ENCODE measurements around the gene CPLANE2.
"Not testable (repeated sequence)": the region's sequence is repeated elsewhere in the genome, so short reads cannot be mapped to it uniquely, and the experiment has no call there.

CPLANE2 gene, protein sequence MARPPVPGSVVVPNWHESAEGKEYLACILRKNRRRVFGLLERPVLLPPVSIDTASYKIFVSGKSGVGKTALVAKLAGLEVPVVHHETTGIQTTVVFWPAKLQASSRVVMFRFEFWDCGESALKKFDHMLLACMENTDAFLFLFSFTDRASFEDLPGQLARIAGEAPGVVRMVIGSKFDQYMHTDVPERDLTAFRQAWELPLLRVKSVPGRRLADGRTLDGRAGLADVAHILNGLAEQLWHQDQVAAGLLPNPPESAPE

DNA sequence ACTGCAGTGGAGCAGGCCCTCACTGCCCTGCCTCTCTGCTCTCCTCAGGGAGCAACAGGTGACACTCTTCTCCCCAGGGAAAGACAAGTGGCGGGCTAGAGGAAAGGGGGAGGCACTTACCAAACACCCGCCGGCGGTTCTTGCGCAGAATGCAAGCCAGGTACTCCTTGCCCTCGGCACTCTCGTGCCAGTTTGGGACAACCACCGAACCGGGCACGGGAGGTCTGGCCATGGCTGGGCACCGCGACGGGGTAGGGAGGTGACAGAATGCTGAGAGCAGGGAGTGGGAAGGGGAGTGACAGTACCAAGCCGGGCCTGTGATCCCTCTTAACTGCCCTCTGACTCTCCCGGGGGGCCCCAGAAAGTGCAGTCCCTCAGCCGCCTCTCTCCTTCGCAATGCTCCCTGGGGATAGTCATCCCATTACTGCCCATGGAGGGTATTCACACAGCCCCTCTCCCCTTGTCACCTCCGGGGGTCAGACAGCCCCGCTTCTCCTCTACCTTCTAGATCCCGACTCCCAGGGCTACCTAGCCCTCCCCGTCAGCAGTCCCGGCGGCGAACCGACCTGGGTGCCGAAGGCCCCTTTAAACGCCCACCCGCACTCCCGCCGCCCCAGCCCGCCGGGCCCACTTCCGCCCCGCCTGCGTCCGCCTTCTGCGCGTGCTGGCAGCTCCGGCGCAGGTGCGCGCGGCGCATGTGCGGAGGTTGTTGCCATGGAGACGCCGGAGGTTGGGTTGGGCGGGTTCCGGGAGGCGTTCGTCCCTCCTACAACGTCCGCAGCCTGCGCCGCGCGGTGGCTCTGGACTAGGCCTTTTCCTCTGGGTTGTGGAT is at the start of gene CPLANE2:
Gene CPLANE2 (minus strand): TSS at position 673 of the 832 bp plus-strand sequence. CDS start 441 bp downstream, at position 232.
- peak; percentile 91 for DNase-seq (ENCODE audit: low read depth, low spot score)

DNA sequence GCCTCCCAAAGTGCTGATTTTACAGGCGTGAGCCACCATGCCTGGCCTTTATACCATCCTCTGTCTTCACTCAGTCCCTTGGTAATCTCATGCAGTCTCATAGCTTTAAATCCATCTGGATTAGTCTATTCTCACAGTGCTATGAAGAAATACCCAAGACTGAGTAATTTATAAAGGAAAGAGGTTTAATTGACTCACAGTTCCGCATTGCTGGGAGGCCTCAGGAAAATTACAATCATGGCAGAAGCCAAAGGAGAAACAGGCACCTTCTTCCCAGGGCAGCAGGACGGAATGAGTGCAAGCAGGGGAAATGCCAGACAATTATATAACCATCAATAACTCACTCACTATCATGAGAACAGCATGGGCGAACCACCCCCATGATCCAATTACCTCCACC is 49.1 kb upstream of the CPLANE2 start:
- DNase-seq (ENCODE audit: low read depth, low spot score) = no peak

DNA sequence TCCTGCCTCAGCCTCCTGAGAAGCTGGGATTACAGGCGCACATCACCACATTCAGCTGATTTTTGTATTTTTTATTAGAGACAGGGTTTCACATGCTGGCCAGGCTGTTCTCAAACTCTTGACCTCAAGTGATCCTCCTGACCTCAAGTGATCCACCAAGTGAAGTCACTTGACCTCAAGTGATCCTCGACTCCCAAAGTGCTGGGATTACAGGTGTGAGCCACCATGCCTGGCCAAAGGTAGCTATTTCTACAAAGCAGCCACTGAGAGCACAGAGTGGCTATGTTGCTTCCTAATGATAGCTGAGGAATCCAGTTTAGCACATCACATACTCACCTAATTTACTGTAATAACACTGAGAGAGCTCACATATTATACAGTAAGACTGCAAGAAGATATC is 44.8 kb upstream of the CPLANE2 start:
- no peak for DNase-seq (ENCODE audit: low read depth, low spot score)

DNA sequence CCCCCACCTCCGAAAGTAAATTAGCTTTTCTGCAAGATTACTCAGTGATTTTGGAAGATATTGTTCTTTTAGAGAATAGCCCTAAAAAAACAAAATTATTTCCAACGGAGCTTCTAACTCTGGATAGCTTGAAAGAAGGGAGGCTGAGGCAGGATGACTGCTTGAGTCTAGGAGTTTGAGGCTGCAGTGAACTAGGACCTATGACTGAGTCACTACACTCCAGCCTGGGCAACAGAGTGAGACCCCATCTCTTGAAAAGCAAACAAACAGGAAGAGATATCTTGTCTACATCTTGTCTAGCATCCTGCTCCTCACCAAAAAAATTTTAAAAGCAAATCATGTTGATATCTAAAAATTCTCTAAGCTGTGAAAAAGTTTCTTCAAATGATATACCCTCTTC is 42.2 kb upstream of the CPLANE2 start:
- no peak for DNase-seq (ENCODE audit: low read depth, low spot score)

DNA sequence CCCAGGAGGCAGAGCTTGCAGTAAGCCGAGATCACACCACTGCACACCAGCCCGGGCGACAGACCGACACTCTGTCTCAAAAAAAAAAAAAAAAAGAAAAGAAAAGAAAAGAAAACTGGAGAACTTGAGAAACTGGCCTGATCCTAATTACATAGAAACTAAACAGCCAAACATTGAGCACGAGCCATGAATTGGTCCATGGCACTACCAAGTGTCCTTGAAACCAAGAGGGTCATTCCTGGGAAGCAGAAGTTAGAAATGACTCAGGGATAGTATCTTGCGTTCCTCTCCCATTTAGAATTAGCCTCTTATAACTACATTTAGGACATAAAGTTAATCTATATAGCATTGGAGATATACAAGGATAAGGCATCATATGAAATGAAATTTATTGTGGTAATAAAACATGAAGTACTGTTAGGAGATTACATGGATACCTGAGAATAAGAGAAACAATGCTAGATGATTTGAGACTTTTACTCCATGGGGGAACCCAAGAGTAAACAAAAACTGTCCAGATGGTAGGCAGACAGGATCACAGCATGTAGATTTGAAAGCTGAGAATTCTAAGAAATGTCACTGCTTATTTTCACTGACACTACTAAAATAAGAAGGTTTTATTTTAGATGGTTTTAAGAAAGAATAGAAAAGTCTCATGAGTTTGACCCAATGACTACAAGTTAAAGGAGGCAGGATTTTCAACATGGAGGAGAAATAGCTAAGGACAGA is 39.5 kb upstream of the CPLANE2 start:
- DNase-seq (ENCODE audit: low read depth, low spot score) = no peak

DNA sequence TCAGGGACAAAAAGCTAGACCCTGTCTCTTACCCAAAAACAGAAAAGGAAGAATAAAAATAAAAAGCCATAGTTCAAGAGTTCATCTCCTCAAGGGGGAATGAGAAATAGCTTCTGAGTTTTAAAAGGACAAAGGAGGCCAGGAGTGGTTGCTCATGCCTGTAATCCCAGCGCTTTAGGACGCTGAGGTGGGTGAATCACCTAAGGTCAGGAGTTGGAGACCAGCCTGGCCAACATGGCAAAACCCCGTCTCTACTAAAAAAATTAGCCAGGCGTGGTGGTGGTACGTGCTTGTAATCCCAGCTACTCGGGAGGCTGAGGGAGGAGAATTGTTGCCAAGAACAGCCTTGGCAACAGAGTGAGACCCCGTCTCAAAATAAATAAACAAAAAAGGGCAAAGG is 38.6 kb upstream of the CPLANE2 start:
- no peak for DNase-seq (ENCODE audit: low read depth, low spot score)

DNA sequence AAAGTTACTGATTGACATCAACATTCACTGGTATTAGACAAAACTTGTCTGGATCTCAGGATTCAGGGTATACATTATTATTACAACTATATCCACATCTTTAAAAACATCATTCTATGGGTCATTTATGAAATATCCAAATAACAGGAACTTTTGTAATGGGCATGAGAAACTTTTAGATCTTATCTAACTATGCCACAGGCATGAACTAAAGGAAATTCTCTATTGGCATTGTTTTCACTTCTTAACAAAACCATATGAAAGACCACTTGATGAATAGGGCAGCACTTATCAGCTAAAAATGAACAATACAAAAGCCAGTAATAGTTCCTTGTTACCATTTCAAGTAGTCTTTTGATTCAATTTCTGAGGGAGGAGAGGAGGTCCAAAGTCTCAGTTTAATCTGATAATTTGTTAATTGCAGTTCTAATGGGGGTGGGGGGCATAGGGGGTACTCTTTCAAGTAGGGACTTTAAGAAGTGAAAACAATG is 30.8 kb upstream of the CPLANE2 start:
- DNase-seq (ENCODE audit: low read depth, low spot score) = no peak

DNA sequence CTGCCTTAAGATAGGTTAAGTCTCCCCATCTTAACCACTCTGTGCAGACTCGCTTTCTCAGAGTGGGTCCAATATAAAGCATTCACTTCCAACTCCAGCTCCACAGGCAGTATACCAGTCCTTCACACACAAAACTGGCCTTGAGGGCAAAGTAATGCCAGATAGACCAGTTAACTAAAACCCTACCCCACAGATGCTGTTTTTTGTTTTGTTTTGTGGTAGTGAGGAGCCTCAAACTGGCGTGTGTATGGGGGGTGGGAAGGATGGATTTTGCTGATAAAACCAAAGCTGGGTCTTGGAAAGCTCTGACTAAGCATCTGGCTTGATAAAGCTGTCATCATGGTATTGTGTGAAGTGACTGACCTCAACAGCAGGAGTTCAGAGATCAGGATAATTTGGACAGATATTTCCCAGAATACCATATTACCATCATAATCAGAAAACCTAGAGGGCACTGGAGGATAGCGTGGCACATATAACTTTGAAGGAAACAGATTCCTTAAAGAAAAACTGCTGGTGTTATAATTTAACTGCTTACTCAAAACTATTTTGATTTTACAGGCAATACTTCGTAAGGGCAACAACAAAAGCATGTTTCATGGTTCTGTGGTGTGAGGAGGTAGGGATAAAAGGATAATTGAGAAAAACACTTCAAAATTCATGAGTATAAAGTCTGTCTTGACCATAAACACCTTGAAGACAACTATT is 29.6 kb upstream of the CPLANE2 start:
- no peak for DNase-seq (ENCODE audit: low read depth, low spot score)

DNA sequence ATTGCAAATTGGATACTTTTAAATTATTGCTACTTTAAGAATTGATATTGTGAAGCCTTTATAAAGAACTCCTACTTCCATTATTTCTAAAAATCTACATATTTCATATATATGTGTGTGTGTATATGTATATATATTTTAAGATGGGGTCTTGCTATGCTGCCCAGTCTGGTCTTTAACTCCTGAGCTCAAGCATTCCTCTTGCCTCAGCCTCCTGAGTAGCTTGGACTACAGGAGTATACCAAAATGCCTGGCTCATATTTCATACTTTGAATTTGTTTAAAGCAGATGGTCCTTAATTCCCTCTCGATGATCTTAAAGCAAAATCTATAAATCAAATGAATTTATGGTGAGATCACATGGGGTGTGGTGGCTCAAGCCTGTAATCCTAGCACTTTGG is 25.1 kb upstream of the CPLANE2 start:
- DNase-seq (ENCODE audit: low read depth, low spot score) = no peak

DNA sequence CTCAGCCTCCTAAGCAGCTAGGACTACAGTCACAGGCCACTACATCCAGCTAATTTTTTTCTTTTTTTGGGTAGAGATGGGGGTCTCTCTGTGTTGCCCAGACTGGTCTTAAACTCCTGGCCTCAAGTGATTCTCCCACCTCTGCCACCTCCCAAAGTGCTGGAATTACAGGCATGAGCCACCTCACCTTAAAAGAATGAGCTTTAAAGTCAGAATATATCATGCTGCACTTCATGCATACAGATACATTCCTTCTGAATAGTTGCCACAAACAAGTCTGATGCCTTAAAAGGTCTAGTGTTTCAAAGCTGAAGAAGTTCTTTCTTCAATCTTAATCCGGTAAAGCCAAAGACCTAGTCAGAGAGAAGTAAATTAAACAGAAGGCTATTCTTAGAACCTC is 23.8 kb upstream of the CPLANE2 start:
- DNase-seq (ENCODE audit: low read depth, low spot score) = no peak

DNA sequence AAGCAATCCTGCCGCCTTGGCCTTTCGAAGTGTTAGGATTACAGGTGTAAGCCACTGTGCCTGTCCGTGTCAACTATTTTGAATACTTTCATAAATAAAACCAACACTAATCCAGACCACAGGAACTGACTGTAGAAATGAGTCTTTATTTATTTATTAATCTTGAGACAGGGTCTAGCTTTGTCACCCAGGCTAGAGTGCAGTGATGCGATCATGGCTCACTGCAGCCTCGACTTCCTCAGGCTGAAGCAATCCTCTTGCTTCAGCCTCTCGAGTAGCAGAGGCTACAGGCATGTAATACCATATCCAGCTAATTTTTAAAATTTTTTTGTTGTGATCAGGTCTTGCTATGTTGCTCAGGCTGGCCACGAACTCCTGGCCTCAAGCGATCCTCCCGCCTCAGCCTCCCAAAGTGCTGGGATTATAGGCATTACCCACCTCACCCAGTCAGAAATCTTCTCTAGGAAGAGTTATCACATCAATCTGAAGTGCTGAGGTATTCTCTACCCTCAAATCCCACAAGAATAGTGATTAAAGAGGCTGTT is 21.7 kb upstream of the CPLANE2 start:
- no peak for DNase-seq (ENCODE audit: low read depth, low spot score)

DNA sequence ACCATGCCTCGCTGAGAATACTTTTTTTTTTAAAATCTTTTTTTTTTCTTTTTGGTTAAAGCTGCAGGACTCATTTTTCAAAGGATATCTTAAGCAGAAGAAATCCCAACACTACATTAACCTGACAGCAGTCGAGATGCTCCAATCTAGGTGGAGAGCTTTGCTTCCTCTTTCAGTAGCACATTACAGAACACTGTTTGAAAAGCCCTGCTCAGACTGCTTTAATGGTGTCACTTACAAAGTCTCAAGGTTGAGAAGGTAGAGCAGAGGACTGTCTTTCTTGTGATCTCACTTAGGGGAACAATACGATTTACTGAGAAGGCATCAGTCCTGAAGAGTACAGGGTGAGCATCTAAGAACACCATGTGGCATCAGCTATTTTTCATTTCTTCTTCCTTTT is 21.0 kb upstream of the CPLANE2 start:
- no peak for DNase-seq (ENCODE audit: low read depth, low spot score)

DNA sequence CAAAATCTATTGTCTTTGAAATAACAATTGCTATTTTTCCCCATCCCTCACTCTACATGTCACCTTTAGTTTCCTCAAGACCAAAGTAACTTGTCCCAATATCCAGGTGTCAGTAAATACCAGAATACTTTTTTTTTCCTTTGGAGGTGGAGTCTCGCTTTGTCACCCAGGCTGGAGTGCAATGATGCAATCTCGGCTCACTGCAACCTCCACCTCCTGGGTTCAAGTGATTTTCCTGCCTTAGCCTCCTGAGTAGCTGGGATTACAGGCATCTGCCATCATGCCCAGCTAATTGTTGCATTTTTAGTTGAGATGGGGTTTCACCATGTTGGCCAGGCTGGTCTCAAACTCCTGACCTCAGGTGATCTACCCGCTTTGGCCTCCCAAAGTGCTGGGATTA is 20.6 kb upstream of the CPLANE2 start:
- not testable (repeated sequence) for DNase-seq (ENCODE audit: low read depth, low spot score)

DNA sequence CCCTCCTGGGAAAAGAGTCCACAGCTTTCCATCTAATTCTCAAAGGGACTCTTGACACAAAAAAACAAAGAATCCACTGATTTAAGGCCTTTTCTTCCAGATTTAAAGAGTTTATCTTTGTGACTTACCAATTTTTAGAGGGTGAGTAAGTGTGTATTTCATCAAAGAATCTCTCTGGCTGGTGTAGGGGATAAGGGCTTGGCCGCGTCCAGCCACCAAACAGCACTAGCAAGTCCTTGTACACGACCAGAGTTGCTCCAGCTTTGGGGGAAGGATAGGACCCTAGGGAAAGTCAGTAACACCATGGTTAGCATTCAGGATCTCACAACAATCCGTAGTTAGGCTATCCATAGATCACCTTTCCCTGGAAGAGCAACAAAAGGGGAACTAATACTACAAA is 19.5 kb upstream of the CPLANE2 start:
- no peak for DNase-seq (ENCODE audit: low read depth, low spot score)

DNA sequence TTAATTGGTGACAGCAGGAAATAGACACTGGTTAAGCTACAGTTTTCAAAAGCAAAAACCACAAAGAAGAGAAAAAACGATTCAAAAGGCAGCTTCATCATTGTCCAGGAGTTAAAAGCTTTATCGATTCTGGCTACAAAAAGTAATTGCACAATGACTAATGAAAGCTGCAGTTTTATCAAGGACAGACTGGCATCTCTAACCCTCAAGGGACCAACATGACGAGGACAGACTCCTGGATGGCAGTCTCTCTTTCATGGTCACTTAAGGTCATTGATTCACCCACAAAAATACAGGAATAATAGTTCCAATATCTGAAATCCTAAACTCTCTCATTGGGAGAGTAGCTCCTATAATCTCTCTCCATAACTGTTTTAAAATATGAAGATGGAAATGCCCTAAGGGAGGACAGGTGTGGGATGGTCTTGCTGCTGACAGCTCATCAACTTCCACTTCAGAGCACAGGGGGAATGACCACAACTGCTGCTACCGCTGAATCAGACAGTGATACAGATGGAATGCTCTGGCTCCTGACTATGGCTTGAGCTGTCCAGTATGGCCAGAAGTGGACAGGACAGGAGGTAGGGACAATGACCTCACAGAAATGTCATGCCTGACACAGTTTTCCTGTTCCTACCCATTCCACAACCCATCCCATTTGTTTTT is 17.4 kb upstream of the CPLANE2 start:
- no peak for DNase-seq (ENCODE audit: low read depth, low spot score)

DNA sequence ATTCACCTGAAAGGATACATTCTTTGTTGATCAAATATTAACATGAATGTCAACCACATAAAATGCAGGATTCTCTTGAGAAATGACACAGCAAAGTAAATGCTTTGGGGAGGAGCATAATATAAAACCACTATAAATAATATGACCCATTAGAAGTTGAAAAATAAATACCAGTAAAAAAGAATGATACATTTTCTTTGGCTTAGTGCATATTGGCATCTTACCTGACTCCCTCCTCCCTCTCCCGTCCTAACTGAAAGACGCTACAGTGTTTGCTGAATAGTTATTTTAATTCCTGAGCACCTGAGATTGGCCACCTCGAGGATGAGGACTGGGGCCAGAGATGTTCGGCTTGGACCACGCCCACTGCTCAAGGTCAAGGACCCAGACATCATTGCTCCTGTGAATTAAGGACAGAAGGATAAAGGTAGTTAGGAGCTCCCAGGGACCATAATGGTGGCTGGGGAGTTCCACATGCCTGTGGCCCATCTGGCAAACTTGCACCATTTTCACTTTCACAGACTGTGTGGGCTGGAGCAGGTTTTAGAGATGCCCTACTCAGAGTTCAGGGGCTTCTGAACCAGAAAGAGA is 16.4 kb upstream of the CPLANE2 start:
- no peak for DNase-seq (ENCODE audit: low read depth, low spot score)

DNA sequence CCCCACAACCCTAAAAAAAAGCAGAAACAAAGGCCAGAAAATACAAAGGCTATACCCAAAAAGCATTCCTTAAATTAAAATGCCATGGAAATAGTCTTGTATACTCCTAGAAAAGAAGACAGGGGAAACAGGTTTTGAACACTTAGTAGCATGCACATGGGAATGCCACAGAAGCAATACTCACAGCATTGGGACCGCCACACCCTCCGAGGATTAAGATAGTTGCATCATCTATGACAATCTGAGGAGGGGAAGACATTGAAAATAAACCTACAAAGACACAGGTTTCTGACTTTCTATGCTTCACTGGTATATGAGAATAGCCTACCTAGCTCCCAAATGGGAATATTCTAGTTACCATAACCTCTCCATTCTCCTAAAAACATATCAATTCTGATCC is 15.9 kb upstream of the CPLANE2 start:
- no peak for DNase-seq (ENCODE audit: low read depth, low spot score)

DNA sequence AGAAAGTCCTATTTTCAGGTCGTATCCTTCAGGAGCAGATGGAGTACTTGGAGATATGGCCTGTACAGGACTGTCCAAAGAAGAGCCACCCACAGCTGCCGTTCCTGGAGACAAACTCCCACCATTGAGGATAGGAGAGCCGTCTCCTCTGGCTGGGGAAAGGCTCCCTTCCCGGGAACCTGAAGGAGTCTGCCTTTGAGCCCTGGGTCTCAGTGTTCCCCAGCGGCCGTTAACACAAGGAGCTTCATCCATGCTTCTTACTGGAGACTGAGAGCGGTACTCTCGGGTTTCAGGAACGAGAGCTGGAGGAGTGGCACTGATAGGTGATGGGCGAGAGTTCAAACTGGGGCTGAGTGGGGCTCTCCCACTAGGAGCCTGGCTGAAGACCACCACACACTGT is 14.4 kb upstream of the CPLANE2 start:
- DNase-seq (ENCODE audit: low read depth, low spot score) = no peak

DNA sequence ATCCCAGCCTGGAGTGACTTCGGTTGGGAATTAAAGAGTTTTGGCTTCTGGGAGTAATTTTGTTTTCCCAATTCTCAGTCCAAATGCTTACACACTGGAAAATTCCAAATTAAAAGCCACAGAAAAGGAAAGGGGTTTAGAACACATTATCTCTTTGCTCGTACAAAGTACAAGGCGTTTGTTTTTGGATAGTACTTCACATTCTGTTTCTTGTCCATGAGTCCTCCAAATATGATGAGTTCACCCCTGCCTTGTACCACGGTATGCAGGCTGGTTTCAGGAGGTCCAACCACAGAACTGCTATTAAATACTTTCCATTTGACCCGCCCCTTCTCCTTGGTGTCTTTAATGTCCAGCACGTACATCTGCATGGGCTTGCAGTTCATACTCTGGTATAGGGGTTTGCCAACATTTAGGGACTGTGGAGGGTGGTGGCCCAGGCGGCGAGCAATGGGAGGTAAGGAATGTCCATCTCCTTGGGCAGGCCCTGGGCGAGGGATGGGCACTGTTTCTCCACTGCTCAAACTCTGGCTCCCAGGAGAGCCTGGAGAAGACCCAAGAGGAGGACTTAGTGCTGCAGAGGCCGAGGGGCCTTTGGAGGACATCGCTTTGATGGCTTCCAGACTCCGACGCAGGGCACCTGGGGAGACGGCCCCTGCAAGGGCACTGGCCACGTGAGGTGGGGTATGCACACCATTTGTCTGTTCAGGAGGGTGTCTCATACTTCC is 13.7 kb upstream of the CPLANE2 start:
- DNase-seq (ENCODE audit: low read depth, low spot score) = no peak

Data from activated naive CD8-positive, alpha-beta T cell treated with anti-CD3 and anti-CD28 coated beads, Interleukin-2, amount 50 U/mL, for 16 hours (primary cell).